Stimulated activated CD4-positive, alpha-beta T cell treated with anti-CD3 and anti-CD28 coated beads, TNF-alpha, amount 100 ng/mL, for 48 hours (primary cell): ENCODE data around the gene SLC35B2.
A peak's percentile ranks its signal among the peaks of the same experiment; 100 is the strongest.

Experiments used
- DNase-seq, 3 donors: peaks; one replicate each; pipeline ENCODE4 v3.0.0-alpha.2; 2020; ENCODE audit warnings: low read depth in 3 of 3

Gene SLC35B2

GRCh38 chr6:44253307-44254101 lies 3.8 kb downstream of the SLC35B2 start:
- DNase-seq = peak in 1 of 3 donors; percentile 74

GRCh38 chr6:44251576-44252524 lies 5.5 kb downstream of the SLC35B2 start:
- no peak for DNase-seq

GRCh38 chr6:44250718-44251123 lies 6.6 kb downstream of the SLC35B2 start:
- no peak for DNase-seq

GRCh38 chr6:44250067-44250717 lies 7.1 kb downstream of the SLC35B2 start:
- no peak for DNase-seq

GRCh38 chr6:44249082-44249748 lies 8.1 kb downstream of the SLC35B2 start:
- DNase-seq = no peak

- no peak for DNase-seq
Measured at GRCh38 chr6:44248579-44248978, 8.7 kb downstream of the SLC35B2 start.

- peak; percentile 76 to 84 (median 80) for DNase-seq
Measured at GRCh38 chr6:44247338-44248302, 9.7 kb downstream of the SLC35B2 start.

GRCh38 chr6:44246663-44247337 lies 10.5 kb downstream of the SLC35B2 start, which contains the start of gene HSP90AB1:
Gene HSP90AB1 (plus strand): TSS chr6:44247101. CDS start chr6:44248630, 1,529 bp downstream.
- peak; percentile 94 to 97 (median 97) for DNase-seq

- DNase-seq = peak; percentile 71 to 84 (median 76)
Measured at GRCh38 chr6:44245912-44246662, 11.2 kb downstream of the SLC35B2 start.

GRCh38 chr6:44245391-44245911 lies 11.9 kb downstream of the SLC35B2 start:
- no peak for DNase-seq

GRCh38 chr6:44243345-44243744 lies 14.0 kb downstream of the SLC35B2 start:
- DNase-seq = no peak

GRCh38 chr6:44238687-44239350 lies 18.5 kb downstream of the SLC35B2 start:
- DNase-seq = no peak

GRCh38 chr6:44237813-44238433 lies 19.4 kb downstream of the SLC35B2 start:
- peak; percentile 66 to 77 (median 68) for DNase-seq

GRCh38 chr6:44237021-44237812 lies 20.1 kb downstream of the SLC35B2 start:
- peak in 2 of 3 donors; percentile 46 to 75 for DNase-seq

- DNase-seq = no peak
Measured at GRCh38 chr6:44235891-44236516, 21.3 kb downstream of the SLC35B2 start.

GRCh38 chr6:44235269-44235668 lies 22.1 kb downstream of the SLC35B2 start:
- no peak for DNase-seq
